GM18909 (cell line): ENCODE measurements around the gene MCRIP1.
"Not testable (repeated sequence)": the region's sequence is repeated elsewhere in the genome, so short reads cannot be mapped to it uniquely, and the experiment has no call there.

Experiments
- ATAC-seq: cut with Tn5 transposase; IDR thresholded peaks from one replicate; pipeline ENCODE4 v1.9.1; 2021; ENCODE audit warnings: mild to moderate bottlenecking; ENCODE audit not compliant: unreplicated experiment, poor library complexity

Gene MCRIP1

GRCh38 chr17:81842725-81843504 is 9.8 kb upstream of the MCRIP1 start:
- no peak for ATAC-seq

DNA sequence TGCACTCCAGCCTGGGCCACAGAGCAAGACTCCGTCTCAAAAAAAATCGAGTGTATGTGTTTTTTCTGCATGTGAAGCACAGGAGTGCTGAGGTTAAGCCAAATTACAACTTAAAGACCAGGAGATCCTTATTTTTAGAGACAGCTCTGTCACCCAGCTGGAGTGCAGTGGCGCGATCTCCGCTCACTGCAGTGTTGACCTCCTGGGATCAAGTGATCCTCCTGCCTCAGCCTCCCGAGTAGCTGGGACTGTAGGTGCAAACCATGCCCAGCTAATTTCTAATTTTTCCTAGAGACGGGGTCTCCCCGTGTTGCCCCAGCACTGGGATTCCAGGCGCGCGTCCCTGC is 9.3 kb upstream of the MCRIP1 start:
- no peak for ATAC-seq

DNA sequence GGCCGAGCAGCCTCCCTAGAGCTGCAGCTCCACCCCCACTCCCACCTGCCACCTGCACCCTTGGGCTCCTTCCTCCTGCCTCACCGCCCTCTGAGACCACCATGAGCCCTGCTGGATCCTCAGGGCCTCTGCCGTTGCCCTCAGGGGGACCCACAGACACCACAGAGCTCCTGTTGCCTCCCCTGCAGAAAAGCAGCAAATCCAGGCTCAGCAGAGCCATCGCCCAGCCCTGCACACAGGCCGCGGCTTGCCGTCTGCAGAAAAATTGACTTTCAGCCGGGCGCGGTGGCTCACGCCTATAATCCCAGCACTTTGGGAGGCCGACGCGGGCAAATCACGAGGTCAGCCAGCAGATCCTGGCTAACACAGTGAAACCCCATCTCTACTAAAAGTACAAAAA is 8.8 kb upstream of the MCRIP1 start:
- ATAC-seq: no peak

DNA sequence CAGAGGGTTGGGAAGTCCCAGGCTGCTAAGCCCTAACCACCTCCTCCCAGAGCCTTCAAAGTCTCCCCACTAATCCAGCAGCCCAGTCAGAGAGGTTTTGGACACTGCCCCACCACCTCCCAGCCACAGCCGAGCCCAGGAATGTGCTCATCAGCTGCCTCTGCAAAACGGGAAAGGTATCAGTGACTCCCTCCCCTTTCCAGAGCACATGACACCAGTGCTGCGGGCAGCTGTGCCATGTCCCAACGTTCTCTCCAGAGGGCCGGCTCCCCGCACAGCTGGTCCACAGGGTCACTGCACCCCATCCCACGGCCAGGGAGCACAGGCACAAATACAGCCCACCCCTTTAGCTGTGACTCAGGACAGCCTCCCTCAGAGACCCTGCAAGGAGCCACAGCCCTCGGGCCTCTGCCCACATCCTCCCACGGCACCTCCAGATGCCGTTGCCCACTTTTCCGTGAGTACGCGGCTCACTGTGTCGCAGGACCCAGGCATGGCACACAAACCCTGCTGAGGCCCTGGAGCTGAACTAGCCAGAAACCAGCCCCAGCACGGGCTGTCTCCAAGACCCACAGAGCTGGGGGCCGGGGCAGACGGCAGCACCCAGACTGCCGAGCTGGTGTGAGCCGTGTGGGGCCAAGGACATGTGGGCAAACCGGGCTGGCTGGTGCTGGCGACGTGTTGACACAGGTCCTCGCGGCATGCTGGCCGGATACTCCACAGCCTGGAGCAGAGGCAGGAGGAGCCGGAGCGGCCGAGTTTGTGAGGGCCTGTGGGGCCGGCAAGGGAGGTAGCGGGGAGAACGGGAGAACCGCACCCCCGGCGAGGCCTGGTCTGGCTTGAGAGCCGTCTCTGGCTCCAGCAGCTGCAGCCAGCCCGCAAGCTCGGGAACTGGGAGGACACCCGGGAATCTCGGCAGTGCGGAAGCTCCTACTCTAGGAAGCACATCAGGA is 8.0 kb upstream of the MCRIP1 start:
- no peak for ATAC-seq

DNA sequence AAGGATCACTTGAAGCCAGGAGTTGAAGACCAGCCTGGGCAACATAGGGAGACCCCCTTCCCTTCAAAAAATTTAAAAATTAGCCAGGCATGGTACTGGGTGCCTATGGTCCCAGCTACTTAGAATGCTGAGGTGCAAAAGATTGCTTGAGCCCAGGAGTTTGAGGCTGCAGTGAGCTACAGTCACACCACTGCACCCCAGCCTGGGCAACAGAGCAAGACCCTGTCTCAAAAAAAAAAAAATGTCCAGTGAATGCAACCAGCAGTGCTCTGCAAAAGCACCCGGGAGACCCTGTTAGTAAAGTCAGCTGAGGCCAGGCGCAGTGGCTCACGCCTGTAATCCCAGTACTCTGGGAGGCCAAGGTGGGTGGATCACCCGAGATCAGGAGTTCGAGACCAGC is 7.0 kb upstream of the MCRIP1 start:
- not testable (repeated sequence) for ATAC-seq

DNA sequence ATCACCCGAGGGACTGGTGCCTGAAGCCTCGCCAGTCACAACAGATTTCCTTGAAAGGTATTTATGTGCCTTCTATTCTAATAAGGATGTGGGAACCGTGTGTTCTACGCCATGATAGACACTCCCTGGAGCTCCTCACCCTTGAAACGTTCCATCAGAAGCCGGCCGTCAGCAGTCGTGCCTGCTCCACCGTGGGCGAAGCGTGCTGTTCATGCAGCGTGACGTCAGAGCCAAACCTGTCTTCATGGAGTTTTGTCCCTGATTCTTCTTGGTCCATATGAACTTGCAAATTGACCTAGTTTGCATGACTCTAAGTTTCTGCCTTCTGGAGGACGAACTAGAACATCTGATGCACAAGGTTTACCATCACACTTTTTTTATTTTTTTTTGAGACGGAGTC is 6.2 kb upstream of the MCRIP1 start:
- ATAC-seq: no peak

GRCh38 chr17:81838753-81839255 is 5.7 kb upstream of the MCRIP1 start:
- no peak for ATAC-seq

DNA sequence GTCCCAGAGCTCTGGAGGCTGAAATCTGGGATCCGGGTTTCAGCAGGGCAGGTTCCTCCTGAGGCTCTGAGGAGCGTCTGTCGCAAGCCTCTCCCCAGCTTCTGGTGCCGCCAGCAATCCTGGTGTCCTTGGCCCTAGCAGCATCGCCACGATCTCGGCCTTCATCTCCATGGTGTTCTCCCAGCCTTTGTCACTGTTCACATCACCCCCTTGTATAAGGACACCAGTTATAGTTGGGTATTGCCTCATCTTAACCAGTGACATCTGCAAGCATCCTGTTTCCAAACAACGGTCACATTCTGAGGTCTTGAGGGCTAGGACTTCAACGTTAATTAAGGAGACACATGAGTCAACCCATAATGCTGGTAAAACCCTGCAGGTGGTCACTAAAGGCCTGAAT is 4.5 kb upstream of the MCRIP1 start:
- ATAC-seq: no peak

GRCh38 chr17:81834831-81835267 is 1.8 kb upstream of the MCRIP1 start, which contains the start of gene PPP1R27:
PPP1R27 (minus strand) TSS chr17:81835050; CDS start chr17:81834953, 97 bp downstream.
- no peak for ATAC-seq

GRCh38 chr17:81833921-81834830 is 1.1 kb upstream of the MCRIP1 start:
- ATAC-seq: no peak

- ATAC-seq: peak; percentile 17
Measured at GRCh38 chr17:81832608-81833159, 407 bp downstream of the MCRIP1 start.

DNA sequence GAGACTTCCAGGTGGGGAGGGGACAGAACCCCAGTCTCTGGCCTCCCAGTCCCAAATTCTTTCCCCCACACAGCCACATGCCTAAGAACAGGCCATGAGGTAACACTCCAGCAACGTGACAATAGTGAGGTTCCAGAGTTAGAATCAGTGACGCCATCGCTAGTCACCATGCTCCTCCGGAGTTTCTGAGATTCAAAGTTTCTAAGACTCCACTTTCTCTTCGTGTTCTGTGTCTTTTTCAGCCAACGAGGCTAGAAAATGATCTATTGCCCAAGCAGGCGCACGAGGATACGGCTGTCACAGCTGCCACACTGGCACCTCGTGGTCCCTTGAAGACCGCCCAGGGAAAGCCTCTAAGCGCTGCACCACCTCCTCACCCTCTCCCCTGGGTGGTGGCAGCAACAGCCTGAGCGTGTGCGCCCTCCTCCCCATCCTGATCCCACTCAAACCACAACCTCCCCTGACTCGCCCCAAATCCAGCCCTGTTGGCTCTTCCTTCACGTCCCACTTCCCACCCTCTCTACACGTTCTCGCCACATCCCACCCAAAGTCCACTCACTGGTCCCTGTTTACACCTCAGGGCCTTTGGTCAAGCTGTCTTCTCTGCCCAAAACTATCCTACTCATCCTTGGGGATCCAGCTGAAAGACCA is 1.0 kb downstream of the MCRIP1 start:
- peak; percentile 4 for ATAC-seq

GRCh38 chr17:81831563-81831956 is 1.5 kb downstream of the MCRIP1 start:
- no peak for ATAC-seq

DNA sequence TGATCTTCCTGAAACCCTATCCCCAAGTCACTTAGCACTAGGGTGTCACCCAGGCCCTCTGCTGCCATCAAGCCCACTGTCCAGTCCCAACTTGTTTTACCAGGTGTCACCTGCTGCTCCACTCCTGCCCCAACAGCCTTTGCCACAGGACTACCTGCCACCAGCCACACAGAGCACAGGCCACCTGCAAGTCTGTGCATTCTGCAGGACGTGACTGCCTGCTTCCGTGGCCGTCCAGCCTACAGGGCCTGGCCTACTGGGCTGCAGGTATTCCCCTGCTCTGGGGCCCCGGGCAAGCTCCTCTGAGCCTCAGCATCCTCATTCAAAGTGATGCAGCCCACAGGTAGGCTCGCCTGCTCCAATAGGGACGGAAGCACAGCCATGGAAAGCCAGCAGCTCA is 3.2 kb downstream of the MCRIP1 start:
- ATAC-seq: no peak

GRCh38 chr17:81828656-81829055 is 4.4 kb downstream of the MCRIP1 start:
- no peak for ATAC-seq

DNA sequence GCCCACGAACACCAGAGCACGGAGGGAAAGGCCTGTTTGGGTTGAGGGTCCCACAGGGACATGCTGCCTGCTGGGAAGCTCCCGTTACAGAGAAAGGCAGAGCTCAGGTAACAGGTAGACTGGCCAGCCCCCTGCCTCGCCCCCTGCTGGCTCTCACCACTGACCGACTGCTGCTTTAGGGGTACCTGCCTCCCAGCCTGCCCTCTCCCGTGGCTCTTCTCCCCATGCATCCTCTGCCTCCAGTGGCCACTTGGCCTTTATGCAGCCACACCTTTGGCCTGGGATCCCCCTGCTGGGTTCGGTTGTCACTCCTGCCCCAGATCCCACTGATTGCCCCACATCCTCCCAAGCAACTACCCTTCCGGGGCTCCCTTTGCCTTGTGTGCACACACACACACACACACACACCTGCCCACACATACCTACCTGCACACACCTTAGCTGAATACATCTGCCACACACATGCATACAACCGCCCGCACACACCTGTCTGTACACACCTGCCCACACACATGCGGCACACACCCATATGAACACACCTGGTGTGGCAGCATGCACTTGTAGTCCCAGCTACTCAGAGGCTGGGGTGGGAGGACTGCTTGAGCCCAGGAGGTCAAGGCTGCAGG is 7.1 kb downstream of the MCRIP1 start:
- ATAC-seq: no peak

GRCh38 chr17:81824595-81824994 is 8.5 kb downstream of the MCRIP1 start:
- no peak for ATAC-seq

GRCh38 chr17:81823820-81824550 is 9.1 kb downstream of the MCRIP1 start:
- ATAC-seq: no peak
